ENCODE results near the gene STING1.
A peak's percentile ranks its signal among the peaks of the same experiment; 100 is the strongest.
"Not testable (repeated sequence)": the region's sequence is repeated elsewhere in the genome, so short reads cannot be mapped to it uniquely, and the experiment has no call there.

The STING1 gene

GRCh38 chr5:139461698-139462097, 20.9 kb downstream of the STING1 start:
- no peak for DNase-seq

DNA sequence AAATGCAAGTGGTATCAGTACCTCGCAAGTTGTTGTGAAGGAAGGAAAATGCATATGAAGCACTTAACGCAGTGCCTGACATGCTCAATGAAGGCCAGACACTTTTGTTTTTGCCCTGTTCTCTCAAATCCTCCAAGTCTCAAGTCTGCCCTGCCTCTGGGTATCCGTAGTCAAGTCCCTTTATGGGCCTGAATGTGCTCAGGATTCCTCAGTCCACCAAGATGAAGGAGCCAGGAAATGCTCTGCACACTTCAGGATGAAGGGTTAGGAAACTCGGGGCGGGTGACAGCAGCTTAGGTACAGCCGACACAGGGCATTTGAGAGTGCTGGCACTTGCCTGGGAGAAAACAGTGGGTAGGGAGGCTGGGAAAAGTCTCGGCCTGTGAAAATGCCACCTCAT, 21.4 kb downstream of the STING1 start:
- no peak for DNase-seq

GRCh38 chr5:139460455-139460854, 22.1 kb downstream of the STING1 start:
- no peak for DNase-seq

DNA sequence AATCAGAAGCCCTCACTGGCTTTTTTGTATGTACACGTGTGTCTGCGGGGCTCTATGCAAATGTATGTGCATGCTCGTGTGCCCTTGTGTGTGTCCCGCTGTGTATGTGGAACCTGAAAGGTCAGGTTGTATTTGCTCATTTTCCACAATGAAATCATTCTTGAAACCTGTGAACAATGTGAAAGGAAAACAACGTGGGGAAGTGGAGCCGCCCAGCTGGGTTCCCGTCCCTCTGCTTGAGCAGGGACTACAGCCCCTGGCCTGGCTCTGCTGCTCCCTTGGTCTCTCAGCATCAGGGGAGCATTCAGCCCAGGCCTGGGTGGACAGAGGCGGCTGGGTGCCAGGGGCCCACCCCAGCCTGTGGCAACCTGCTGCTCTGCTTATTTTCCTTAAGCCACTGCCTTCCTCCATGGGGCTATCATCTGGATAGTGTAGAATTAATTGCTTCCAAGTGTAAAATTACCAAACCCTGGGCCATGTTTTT, 23.1 kb downstream of the STING1 start:
- no peak for DNase-seq

- peak; percentile 41 for DNase-seq
These were observed 23.8 kb downstream of the STING1 start for GRCh38 chr5:139458580-139459407.

DNA sequence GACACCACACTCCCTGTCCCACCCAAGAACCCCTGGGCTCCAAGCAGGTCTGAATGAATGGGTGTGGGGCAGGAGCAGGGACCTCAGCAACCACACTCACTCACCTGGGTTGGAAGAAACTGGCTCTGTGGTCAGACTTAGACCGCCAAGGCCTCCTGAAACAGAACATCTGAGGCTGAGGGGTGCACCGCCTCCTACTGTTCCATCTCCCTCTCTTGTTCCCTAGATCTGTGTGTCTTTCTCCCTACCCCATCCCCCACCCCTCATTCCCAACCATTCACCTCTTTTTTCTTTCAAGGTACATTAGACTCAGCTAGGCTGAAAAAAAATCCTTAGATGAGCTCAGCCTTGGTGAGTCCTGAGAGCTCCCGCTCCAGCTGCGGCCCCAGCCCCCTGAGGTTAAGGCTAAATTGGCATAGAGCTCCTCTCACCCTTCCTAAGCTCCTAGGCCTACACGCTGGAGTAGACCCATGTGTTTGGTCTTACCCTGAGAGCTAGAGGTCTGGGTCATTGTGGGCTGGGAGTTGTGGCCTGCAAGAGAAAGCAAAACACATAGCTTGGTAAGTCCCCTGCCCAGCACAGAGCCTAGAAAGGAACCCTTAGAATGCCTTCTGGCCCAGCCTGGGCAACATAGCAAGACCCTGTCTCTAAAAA, 24.8 kb downstream of the STING1 start:
- no peak for DNase-seq

DNA sequence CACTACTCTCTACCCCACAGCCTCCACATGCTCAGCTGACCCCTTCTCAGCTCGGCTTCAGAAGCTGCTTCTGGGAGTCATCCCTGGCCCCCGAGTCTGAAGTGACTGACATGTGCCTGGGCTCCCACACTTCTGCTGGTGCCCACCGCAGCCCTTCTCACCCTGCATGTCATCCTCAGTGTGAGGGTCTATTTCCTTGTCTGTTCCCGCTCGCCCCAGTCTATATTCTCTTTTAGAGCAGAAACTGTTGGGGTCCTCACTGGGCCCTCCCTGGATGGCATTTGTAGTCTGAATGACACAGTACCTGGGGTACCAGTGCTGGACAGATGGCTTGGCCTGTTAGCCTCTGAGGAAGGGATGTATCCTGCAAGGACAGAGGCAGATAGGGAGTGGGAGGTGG, 25.3 kb downstream of the STING1 start:
- no peak for DNase-seq

- DNase-seq: no peak
These were observed 25.8 kb downstream of the STING1 start for GRCh38 chr5:139456776-139457175.

DNA sequence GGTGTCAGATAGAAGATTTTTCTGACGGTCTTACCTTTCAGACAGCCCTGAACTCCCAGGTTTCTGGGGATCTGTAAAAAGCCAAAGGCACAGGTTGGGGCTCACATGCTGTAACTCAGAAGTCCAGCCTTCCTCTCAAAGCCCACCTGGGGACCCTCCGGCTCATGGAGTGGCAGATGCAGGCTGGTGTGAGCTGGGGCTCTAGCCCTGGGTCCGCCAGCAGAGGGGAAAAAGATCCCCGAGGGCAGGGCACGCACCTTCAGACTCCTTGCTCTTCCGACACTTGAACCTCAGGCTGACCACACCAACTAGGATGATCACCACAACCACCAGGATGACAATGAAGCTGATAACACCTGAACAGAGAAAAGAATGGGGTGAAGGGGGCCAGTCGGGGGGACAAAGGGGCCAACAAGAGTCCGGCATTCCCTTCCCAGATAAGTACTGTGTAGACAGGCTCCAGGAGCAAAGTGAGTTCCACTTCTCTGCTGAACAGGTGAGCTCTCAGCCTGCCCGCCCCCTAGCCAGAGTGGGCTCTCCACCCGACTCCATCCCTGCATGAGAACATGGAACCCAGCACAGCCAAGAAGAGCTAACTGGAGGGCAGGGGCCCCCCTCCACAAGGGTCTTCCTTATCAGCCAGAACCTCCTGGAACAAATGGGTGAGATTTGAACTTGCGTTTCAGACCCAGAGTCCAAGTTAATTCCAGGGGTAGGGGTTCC, 27.8 kb downstream of the STING1 start:
- DNase-seq: no peak

DNA sequence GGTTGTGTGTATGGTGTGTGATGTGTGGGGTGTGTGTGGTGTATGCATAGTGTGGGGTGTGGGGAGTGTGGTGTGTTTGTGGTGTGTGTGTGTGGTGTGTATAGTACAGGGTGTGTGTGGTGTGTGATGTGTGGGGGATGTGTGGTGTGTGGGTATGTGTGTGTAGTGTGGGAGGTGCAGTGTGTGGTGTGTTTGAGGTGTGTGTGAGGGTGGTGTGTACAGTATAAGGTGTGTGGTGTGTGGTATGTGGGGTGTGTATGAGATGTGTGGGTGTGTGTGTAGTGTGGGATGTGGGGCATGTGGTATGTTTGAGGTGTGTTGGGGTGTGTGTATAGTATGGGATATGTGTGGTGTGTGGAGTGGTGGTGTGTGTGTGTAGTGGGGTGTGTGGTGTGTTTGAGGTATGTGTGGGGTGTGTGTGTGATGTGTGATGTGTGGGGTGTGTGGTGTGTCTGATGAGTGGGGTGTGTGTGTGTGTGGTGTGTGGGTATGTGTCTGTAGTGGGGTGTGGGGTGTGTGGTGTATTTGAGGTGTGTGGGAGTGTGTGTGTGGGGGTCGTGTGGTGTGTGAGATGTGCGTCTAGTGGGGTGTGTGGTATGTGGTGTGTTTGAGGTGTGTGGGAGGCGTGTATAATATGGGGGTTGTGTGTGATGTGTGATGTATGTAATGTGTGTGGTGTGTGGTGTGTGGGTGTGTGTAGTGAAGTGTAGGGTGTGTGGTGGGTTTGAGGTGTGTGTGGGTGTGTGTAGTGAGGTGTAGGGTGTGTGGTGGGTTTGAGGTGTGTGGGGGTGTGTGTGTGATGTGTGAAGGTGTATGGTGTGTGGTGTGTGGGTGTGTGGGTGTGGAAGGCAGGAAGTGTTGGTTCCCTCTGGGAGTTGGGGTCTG, 28.6 kb downstream of the STING1 start:
- no peak for DNase-seq

- no peak for DNase-seq
These were observed 30.5 kb downstream of the STING1 start for GRCh38 chr5:139451878-139452660.

DNA sequence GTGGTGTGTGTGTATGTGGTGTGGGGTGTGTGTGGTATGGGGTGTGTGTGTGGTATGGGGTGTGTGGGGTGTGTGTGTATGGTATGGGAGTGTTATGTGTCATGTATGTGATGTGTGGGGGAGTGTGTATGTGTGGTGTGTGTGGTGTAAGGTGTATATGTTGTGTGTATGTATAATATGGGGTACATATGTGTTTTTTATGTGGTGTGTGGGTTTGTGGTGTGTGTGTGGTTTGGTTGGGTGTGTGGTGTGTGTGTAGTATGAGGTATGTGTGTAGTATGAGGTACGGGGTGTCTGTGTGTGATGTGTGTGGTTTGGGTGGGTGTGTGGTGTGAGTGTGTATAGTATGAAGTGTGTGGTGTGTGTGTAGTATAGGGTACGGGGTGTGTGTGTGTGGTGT, 31.4 kb downstream of the STING1 start:
- no peak for DNase-seq

- DNase-seq: no peak
These were observed 35.4 kb downstream of the STING1 start for GRCh38 chr5:139446956-139447779.

DNA sequence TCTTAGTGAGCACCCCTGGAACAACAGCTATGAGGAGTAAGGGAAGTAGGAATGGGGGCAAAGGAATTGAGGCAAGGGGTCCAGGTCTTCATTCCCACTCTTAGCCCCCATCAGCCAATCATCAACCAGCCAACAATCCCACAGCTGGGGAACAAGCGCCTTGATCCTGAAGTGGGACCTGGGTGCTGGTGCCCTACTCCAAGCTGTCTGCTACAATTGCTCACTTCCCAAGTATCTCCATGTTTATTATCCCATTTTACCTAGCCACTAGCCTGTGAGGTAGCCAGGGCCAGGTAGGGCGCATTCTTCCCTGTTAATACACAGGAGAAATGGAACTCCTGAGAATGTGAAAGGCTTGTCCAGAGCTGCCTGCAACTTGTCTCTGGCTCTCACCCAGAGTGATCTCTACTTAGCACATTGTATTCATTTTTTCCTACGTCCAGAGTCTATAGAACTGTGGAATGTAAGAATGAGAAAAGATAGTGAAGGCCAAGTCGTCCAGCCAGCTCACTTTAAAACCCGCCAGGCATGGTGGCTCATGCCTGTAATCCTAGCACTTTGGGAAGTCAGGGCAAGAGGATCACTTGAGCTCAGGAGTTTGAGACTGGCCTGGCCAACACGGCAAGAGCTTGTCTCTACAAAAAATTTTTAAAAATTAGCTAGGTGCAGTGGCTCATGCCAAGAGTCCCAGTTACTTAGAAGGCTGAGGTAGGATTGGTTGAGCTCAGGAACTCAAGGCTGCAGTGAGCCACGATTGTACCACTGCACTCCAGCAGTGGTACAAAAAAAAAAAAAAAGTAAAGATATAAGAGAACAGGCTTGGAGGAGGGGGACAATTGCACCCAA, 37.0 kb downstream of the STING1 start:
- no peak for DNase-seq

GRCh38 chr5:139443831-139444453, 38.6 kb downstream of the STING1 start:
- DNase-seq: no peak

DNA sequence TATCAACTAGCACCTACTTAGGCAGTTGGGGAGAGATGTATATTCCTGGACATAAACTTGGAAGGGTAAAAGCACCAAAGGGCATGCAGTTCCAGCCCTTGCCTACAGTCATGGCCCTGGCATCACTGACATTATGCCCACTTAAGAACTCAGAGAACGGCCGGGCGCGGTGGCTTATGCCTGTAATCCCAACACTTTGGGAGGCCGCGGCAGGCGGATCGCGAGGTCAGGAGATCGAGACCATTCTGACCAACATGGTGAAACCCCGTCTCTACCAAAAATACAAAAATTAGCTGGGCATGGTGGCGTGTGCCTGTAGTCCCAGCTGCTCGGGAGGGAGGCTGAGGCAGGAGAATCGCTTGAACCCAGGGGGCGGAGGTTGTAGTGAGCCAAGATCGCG, 42.1 kb downstream of the STING1 start:
- DNase-seq: not testable (repeated sequence)

DNA sequence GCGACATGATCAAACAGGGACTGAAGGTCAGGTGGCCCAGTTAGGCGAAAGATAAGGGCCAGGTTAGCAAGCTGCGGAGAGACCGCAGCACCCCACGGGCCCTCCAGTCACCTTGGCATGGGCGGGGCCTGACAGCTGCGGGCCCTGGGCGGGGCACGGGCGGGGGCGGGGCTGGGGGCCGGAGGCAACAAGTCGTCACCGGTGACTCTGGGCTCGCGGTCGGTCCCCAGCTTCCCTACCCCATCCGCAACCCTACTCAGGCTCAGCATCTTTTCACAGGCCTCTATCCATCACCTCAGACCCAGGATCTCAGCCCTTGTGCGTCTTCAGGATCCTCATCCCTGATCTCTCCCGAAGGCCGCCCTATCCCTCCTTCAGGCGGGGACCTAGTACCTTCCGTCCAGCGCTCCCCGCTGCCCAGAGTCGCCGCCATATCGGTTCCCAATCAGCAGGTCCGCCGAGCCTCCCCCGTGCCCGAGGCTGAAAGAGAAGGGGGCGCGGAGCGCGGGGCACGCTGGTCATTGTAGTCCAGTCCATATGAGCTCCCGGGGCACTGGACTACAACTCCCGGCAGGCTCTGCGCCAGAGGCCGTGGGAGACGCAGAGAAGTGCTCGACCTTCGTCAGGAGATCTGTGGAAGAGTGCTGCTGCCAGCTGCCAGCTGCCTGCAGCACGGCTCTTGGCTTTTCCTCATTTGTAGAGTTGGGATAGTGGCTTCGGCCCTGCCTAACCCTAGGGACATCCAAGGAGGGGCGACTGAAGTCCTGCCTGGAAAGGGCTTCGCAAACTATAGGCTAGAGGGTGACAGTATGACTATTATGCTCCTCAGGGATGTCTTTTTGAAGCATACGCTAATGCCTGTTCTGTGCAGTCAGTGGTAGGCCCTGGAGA, 43.3 kb downstream of the STING1 start, which contains the start of gene DNAJC18:
DNAJC18 (minus strand) TSS at position 513 of the 891 bp plus-strand sequence; CDS start at position 433, 80 bp downstream.
- DNase-seq: peak; percentile 87

DNA sequence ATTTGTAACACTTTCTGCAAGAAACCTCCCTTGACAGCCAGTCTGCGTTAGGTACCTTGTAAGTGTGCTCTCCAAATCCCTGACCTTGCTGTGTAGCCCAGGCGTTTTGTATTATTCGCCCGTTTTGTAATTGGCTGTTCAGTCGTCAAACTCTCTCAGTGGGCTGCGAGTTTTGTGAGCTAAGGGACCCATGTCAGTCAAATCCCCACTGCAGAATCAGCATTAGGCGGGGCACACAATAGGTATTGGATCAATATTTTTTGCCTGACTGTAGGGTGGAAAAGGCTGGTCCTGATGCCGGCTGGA, 43.9 kb downstream of the STING1 start:
- DNase-seq: no peak
